Posterior cingulate gyrus (tissue), 11 donors: Measurements from ENCODE around the gene EIF2D.

Experiments used
- DNase-seq, 10 donors: peaks; one replicate each; pipeline versions ENCODE4 v3.0.0 to v3.0.0-alpha.2; 2020 to 2021; ENCODE audit warnings: mixed read lengths in 3 of 10
- intact Hi-C: fragments of 100-400 bp; cut with DNase I; formaldehyde crosslinking; loops from one replicate; pipeline ENCODE4 v1.15.1; 2023

The EIF2D gene

DNA sequence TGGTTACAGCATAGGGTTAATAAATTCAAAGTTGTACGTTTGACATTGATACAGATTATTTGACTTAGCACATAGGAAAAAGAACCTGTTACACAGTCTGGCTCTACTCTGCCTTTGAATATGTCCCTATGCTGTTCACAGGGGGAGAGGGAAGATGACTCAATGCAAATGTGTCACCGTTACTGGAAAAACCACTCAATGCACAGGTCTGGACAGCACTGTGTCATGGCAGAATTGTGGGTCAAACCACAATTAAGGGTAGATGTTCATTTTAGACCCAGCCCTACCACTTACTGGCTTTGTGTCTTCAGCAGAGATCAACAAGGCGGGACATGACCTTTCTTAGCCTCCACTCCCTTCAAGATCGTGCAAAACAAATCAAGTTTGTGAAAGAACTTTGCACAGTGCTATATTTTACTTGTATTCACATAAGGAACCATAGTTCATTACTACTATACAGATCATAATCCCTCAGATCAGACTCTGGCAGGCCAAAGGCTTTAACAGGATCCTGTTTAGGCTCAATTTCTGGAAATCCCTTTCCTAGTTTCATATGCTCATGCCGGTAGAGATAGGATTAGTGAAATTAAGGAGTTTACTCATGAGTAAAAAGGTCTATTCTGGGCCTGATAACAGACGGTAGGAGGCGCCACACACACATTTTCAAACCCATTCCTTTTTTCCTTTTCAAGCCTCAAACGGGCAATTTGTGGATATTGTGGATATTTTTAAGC lies 22.1 kb downstream of the EIF2D start:
- peak in 1 of 10 donors; percentile 26 for DNase-seq
- intact Hi-C loops: no loop called here

DNA sequence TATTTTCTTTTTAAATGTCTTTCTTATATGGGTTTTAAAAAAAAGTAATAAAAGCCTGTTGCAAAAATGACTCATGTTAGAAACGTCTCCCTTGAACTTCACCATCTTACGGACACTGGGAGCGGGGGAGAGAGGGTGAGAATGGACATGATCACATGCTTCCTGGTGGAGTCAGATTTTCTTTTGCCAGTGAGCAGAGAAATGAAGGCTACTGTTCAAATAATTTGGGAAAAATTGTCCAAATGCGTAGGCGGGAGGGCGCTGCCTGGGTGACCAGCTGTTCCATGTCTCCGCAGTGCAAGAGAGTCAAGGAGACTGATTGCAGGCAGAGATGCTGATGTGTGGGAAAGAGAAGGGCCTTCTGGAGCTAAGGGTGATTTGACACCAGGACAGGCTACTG lies 23.1 kb downstream of the EIF2D start:
- intact Hi-C loops: no loop called here
- DNase-seq: peak in 1 of 10 donors; percentile 28

DNA sequence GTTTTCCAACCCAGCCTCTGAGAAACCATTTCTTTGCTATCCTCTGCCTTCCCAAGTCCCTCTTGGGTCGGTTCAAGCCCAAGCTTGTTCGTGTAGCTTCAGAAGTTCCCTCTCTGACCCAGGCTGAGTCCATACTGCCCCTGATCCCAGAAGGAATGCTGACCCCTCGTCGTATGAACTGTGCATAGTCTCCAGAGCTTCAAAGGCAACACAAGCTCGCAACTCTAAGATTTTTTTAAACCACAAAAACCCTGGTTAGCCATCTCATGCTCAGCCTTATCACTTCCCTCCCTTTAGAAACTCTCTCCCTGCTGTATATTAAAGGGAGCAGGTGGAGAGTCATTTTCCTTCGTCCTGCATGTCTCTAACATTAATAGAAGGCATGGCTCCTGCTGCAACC lies 23.8 kb downstream of the EIF2D start:
- intact Hi-C loops: no loop called here
- DNase-seq: peak in 1 of 10 donors; percentile 29

DNA sequence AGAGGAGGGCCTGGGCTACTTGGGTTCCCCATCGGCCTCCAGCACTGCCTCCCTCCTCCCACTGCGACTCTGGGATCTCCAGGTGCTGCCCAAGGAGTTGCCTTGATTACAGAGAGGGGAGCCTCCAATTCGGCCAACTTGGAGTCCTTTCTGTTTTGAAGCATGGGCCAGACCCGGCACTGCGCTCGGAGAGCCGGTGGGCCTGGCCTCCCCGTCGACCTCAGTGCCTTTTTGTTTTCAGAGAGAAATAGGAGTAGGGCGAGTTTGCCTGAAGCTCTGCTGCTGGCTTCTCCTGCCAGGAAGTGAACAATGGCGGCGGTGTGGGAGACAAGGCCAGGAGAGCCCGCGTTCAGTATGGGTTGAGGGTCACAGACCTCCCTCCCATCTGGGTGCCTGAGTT lies 24.4 kb downstream of the EIF2D start:
- peak in 1 of 10 donors; percentile 68 for DNase-seq
- intact Hi-C loops: no loop called here

DNA sequence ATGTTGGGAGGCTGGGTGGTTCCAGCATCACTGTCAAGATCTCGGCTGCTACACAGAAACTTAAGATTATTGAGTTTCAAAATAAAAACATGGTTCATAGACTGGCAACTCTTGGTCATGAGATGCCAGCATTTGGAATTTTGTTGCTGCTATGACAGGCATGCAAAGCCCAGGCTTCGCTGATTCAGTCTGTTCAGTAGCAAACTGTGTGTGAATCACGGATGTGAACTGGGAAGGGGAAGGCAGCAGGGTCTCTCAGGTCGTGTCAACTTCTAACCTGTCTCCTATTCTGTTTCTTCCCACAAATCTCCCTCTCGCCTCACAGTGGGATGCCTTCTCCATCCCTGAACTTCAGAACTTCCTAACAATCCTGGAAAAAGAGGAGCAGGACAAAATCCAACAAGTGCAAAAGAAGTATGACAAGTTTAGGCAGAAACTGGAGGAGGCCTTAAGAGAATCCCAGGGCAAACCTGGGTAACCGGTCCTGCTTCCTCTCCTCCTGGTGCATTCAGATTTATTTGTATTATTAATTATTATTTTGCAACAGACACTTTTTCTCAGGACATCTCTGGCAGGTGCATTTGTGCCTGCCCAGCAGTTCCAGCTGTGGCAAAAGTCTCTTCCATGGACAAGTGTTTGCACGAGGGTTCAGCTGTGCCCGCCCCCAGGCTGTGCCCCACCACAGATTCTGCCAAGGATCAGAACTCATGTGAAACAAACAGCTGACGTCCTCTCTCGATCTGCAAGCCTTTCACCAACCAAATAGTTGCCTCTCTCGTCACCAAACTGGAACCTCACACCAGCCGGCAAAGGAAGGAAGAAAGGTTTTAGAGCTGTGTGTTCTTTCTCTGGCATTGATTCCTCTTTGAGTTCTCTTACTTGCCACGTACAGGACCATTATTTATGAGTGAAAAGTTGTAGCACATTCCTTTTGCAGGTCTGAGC lies 25.5 kb downstream of the EIF2D start:
- intact Hi-C loops: no loop called here
- peak in 1 of 10 donors; percentile 20 for DNase-seq

DNA sequence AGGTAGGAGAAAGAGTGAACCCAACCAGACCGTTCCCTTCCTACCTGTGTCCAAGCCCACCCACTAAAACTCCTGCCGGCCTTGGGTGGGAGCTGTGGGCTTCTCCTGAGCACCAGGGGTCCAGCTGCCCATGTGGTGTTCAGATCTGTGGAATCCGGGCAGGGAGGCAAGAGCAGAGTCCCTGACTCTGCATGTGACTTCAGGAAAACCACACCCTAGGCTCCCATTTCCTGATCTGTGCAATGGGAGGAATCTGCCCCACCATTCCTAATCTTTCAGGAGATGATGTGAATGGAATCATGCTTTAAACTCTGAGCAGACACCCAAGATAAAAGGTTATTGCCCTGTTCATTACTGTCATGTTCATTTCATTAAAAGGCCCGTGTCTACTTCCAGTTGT lies 27.6 kb downstream of the EIF2D start:
- DNase-seq: no peak
- intact Hi-C loops: loop anchor here (5.0 kb wide), 1 partner anchor 92 kb away; no protein-coding TSS in a partner anchor

DNA sequence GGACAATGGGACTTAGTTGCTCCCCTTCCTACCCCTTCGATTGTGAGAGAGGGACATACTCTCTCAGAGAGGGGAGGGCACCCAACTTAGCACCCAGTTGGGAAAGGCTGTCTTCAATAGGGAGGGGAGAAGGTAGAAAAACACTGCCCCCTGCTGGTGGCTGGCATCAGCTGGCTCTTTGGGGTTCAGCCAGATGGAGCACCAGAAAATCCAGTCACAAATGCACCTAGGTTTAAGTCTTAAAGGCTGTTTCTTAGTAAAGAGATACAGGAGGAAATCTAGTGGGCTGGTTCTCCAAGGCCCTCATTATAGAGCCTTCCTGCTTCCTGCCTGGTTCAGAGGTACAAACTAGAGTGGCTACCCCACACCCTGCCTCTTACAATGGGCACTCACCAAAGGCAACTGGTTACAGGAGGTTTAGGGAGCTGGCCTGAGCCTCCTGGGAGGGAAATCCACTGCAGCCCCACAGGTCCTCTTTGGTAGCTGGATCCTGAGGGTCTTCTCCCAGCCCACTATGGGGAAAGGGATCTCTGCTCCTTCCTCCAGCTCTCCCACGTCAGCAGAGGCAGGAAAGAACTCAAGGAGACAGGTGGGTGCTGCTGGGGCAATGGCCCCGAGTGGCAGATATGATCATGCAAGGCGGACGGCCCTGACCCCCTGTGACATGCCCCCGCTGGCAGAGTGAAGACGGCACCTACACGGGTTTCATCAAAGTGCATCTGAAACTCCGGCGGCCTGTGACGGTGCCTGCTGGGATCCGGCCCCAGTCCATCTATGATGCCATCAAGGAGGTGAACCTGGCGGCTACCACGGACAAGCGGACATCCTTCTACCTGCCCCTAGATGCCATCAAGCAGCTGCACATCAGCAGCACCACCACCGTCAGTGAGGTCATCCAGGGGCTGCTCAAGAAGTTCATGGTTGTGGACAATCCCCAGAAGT lies 28.3 kb downstream of the EIF2D start:
- intact Hi-C loops: loop anchor here (1.0 to 5.0 kb wide), 2 partner anchors 39 to 92 kb away; no protein-coding TSS in a partner anchor
- peak; percentile 61 to 96 (median 84) for DNase-seq

DNA sequence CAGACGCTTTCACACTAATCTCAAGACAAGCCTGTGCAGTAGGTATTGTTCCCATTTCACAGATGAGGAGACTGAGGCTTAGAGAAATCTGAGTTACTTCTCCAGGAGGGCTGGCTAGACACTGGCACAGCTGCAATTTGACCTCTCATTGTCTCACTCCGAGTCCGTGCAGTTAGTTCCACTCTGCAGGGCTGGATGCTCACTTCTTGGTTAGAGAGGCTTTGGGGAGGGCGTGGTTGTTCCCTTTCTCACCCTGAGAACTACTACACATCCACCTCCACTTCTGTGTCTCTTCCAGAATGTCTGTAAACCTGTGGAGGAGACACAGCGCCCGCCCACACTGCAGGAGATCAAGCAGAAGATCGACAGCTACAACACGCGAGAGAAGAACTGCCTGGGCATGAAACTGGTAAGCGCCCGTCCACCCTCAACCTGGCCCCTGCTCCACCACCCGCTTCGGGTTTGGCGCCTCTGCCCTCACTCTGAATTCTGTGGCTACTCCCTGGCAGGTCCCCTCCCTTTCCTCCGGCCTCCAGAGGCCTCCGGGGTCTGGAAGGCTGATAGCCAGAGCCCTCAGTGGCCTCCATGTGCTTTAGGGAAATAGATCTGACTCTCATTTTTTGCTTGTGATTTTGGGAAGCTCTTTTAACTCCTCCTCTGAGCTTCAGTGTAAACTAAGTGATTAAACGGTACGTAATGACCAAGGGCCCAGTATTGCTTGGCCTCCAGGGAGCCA lies 29.1 kb downstream of the EIF2D start:
- peak in 3 of 10 donors; percentile 27 to 91 (median 87) for DNase-seq
- intact Hi-C loops: loop anchor here (1.0 to 5.0 kb wide), 2 partner anchors 38 to 91 kb away; no protein-coding TSS in a partner anchor

DNA sequence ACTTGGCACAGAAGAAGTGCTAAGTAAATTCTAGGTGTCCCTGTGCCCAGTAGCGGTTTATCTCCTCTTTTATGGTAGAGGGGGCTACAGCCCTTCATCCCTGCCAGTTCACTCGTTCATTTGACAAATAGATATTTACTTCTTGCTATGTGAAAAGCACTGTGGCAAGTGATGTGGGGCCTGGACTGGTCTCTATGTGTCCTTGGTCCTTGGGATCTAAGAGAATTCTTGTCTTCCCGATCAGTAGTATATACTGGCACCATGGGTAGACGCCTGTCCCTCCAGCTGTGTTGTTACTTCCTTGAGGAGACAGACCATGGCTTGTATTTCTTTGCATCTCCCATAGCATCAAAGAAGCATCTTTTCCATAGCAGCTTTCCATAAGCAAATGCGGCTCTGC lies 29.7 kb downstream of the EIF2D start:
- intact Hi-C loops: loop anchor here (5.0 kb wide), 1 partner anchor 90 kb away; no protein-coding TSS in a partner anchor
- DNase-seq: peak in 1 of 10 donors; percentile 47

DNA sequence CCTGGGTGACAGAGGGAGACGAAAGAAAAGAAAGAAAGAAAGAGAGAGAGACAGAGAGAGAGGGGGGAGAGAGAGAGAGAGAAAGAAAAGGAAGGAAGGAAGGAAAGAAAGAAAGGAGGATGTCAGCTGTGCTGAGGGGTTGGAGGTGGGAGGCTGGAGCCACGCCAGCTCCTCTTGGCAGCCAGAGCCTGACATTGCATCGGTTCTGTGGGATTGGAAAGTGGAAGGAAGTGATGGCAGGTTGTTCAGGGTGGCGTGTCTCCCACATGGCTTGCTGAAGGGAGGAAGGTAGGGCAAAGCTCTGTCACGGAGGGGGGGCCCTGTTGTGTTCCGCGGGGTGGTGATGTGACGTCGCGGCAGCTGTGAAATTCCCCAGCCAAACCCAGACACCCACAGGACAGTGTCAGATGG lies 30.7 kb downstream of the EIF2D start:
- DNase-seq: peak in 4 of 10 donors; percentile 28 to 89 (median 34)
- intact Hi-C loops: loop anchor here (5.0 kb wide), 1 partner anchor 89 kb away; no protein-coding TSS in a partner anchor

DNA sequence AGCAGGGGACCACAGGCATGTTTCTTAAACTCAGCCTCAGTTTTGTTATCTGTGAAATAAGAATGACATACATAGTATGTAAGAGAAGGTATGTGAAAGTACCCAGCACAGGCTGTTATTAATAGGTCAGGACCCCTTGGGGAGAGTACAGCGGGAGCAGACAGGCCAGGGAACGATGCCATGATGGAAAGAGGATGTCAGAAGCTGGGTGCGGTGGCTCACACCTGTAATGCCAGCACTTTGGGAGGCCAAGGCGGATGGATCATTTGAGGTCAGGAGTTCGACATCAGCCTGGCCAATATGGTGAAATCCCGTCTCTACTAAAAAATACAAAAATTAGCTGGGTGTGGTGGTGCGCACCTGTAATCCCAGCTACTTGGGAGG lies 31.2 kb downstream of the EIF2D start:
- peak in 1 of 10 donors; percentile 37 for DNase-seq

DNA sequence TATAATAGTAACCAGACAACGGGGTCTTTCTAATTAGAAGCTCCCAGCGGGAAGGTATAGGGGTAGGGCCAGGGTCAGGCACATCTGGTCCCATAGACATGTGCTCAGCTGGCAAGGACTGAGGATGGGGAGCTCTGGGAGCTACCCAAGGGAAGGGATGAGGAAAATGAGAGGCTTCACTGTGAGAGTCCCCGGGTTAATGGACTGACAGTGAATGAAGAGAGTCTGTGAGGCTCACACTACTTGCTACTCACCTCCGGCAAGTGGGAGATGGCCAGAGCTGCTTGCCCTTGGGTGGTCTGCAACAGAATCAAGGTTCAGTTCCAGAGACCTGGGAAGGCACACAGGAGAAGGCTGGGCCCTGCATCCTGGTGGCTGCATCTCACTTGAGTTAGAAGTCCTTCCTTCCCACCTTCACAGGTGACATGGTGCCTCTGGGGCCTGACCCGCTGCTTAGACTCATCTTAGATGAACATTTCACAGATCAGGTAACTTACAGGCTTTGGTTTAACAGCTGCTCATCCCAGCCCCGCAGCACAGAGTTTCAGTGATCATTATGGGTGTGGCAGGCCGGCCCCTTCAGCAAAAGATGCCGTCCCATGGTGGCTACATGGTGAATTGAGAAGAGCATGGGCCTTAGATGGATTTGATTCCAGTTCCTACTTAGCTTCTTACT lies 31.7 kb downstream of the EIF2D start:
- intact Hi-C loops: loop anchor here (5.0 kb wide), 1 partner anchor 88 kb away; no protein-coding TSS in a partner anchor

More for the DNA sequence above, 31.2 kb downstream of the EIF2D start:
- intact Hi-C loops: loop anchor here (5.0 kb wide), 1 partner anchor 89 kb away; no protein-coding TSS in a partner anchor

DNA sequence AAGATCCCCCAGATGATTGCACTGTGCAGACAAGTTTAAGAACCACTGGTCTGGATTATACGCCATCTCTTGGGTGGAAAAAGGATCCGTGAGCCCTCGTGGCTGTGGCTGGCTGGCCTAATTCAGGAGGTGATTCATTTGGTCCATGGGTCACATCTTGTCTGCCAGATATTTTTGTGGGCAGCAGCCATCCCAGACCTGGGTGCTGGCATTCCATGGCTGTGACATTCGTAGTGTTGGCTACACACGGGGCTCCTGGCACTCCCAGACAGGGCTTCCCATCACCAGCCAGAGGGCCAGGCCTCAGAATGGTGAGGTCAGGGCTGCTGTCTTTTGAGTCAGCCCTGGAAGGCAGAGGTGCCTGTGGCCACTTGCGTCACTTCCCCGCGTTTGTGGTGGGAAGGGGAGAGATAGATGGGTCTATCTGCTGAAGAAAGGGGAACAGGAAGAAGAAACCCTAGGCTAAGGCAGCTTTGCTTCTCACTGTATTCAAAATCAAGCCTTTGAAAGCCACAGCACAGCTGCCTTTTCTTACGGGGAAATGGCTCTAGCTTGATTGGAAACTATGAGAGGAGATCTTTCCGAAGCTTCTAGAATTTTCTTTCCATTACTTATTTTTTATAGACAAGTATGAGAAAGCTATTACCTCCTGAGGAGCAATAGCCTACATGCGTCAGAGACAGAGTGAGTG lies 32.4 kb downstream of the EIF2D start:
- DNase-seq: peak in 6 of 10 donors; percentile 32 to 90 (median 61)
- intact Hi-C loops: loop anchor here (5.0 kb wide), 1 partner anchor 88 kb away; no protein-coding TSS in a partner anchor

More for the DNA sequence above, 31.7 kb downstream of the EIF2D start:
- DNase-seq: peak in 1 of 10 donors; percentile 51

DNA sequence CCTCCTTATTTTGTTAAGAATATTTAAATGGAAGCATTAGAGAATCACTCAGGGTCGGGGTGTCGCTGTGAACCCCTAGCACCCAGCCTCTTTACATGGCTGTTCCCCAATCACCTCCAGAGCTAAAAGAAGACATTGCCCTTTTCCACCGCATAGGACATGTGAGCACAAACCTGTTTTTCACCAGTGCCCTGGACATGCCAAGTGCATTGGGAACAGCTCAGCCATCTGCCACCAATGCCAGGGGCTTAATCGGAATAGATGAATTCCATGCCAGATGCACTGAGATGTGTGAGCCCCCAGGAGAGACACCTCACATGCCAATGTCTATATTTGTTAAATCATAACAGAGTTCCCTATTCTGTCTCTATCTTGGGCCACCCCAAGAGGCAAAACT lies 33.3 kb downstream of the EIF2D start:
- DNase-seq: peak in 1 of 10 donors; percentile 25
- intact Hi-C loops: no loop called here

DNA sequence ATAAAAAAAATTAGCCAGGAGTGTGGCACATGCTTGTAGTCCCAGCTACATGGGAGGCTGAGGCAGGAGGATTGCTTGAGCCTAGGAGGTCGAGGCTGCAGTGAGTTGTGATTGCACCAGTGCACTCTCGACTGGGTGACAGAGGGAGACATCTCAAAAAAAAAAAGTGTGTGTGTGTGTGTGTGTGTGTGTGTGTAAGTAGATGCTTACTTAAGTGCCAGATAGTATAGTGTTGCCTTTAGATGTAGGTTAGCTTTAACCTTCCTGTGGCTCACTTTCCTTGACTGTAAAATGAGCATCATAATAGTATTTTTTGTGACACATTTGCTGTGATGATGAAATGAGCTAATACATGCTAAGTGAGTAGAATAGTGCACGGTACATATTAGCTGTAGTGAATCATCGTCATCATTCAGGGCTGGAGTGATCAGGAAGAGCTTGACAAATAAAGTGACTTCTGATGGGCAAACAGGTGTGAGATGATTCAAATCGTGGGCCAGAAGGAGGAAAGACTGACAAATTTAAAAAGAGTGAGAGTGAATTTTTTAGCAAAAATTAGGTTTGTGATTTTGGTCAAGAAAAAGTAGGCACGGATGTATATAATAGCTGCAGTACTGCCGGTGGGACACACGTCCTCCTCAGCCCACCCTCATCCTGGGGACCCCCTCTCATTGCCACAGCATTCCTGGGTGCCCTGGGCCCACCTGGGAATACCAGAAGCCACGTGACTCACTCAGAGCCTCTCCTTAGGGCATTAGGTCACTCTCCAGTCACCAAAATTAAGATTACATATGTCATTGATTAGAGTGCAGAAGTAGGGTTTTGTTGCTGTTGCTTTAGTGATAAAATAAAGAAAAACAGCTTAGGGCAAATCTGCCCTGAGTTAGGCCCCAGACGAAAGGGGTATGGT lies 33.9 kb downstream of the EIF2D start:
- DNase-seq: peak in 1 of 10 donors; percentile 21
- intact Hi-C loops: no loop called here

DNA sequence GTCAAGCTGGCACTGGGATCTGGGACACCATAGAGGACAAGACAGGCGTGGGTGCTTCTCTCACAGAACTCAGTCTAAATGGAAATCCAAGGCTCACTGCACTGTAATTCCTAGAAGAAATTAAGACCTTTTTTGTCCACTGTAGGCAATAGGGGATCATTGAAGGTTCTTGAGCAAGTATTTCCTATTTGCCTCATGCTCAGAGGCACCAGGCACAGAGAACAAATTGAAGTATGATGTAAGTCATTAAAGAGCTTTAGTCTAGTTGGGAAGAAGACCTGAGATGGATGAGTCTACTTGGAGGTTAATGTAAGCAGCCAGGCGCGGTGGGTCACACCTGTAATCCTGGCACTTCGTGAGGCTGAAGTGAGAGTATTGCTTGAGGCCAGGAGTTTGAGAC lies 34.6 kb downstream of the EIF2D start:
- DNase-seq: peak in 1 of 10 donors; percentile 24
- intact Hi-C loops: no loop called here
